SK-N-MC (cell line): ENCODE data around the gene HYI.

Experiments
- EZH2 ChIP-seq: fragments of 200-600 bp; sonication (generic); IDR thresholded peaks from one replicate; pipeline ENCODE4 v1.6.1; 2017; ENCODE audit warnings: antibody characterized with exemption
- POLR2AphosphoS5 ChIP-seq: IDR thresholded peaks from 2 replicates; pipeline ENCODE4 v1.6.1; 2012; ENCODE audit warnings: mild to moderate bottlenecking, low read depth, low read length, borderline replicate concordance

- TF ChIP-seq POLR2AphosphoS5, result no peak
- no peak for TF ChIP-seq EZH2
These were observed 22.9 kb downstream of the HYI start for GRCh38 chr1:43430831-43431230.
